ENCODE measurements around the gene ESRRA. TPM values are rescaled to one million over a fixed set of nuclear protein-coding genes. Genes with fewer than 3 reads are reported as not detected.

The ESRRA gene
- total and polyA plus RNA-seq, 2 of the 13 experiments (the other 11 are each of a cell fraction or from before 2014, with no cell fraction given) = 18.1 to 36.3 TPM

DNA sequence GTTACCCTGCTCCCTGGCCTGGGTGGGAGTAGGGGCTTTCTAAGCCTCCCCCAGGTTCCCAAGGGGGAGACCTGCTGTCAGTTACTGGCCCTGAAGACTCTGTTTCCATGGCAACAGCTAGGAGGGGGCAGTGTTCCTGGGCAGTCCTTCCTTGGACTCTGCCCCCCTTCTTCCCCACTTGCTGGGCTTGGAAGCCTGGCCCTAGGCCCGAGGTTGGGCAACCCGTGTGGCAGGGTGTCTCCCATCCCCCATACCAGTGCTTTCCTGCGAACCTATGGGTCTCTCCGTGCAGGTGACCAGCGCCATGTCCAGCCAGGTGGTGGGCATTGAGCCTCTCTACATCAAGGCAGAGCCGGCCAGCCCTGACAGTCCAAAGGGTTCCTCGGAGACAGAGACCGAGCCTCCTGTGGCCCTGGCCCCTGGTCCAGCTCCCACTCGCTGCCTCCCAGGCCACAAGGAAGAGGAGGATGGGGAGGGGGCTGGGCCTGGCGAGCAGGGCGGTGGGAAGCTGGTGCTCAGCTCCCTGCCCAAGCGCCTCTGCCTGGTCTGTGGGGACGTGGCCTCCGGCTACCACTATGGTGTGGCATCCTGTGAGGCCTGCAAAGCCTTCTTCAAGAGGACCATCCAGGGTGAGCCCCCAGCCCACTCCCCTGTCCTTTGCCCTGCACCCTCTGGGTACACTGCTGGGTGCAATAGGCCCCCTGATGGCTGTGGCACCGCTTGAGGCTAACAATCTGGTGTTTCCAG is 1.7 kb downstream of the ESRRA start (continued):
- TF ChIP-seq, protein P1, sequence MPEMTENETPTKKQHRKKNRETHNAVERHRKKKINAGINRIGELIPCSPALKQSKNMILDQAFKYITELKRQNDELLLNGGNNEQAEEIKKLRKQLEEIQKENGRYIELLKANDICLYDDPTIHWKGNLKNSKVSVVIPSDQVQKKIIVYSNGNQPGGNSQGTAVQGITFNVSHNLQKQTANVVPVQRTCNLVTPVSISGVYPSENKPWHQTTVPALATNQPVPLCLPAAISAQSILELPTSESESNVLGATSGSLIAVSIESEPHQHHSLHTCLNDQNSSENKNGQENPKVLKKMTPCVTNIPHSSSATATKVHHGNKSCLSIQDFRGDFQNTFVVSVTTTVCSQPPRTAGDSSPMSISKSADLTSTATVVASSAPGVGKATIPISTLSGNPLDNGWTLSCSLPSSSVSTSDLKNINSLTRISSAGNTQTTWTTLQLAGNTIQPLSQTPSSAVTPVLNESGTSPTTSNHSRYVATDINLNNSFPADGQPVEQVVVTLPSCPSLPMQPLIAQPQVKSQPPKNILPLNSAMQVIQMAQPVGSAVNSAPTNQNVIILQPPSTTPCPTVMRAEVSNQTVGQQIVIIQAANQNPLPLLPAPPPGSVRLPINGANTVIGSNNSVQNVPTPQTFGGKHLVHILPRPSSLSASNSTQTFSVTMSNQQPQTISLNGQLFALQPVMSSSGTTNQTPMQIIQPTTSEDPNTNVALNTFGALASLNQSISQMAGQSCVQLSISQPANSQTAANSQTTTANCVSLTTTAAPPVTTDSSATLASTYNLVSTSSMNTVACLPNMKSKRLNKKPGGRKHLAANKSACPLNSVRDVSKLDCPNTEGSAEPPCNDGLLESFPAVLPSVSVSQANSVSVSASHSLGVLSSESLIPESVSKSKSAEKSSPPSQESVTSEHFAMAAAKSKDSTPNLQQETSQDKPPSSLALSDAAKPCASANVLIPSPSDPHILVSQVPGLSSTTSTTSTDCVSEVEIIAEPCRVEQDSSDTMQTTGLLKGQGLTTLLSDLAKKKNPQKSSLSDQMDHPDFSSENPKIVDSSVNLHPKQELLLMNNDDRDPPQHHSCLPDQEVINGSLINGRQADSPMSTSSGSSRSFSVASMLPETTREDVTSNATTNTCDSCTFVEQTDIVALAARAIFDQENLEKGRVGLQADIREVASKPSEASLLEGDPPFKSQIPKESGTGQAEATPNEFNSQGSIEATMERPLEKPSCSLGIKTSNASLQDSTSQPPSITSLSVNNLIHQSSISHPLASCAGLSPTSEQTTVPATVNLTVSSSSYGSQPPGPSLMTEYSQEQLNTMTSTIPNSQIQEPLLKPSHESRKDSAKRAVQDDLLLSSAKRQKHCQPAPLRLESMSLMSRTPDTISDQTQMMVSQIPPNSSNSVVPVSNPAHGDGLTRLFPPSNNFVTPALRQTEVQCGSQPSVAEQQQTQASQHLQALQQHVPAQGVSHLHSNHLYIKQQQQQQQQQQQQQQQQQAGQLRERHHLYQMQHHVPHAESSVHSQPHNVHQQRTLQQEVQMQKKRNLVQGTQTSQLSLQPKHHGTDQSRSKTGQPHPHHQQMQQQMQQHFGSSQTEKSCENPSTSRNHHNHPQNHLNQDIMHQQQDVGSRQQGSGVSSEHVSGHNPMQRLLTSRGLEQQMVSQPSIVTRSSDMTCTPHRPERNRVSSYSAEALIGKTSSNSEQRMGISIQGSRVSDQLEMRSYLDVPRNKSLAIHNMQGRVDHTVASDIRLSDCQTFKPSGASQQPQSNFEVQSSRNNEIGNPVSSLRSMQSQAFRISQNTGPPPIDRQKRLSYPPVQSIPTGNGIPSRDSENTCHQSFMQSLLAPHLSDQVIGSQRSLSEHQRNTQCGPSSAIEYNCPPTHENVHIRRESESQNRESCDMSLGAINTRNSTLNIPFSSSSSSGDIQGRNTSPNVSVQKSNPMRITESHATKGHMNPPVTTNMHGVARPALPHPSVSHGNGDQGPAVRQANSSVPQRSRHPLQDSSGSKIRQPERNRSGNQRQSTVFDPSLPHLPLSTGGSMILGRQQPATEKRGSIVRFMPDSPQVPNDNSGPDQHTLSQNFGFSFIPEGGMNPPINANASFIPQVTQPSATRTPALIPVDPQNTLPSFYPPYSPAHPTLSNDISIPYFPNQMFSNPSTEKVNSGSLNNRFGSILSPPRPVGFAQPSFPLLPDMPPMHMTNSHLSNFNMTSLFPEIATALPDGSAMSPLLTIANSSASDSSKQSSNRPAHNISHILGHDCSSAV (CRISPR knock-in tag; IDR thresholded peaks at IDR 0.05; ENCODE audit: borderline replicate concordance) = no peak
- TF ChIP-seq ZSCAN12 (CRISPR knock-in tag; IDR thresholded peaks at IDR 0.05) (no peak), SOX5 (CRISPR knock-in tag; IDR thresholded peaks at IDR 0.05; ENCODE audit: borderline replicate concordance) (peak; percentile 31; the same call in 1 of the 2 replicates), ZNF773 (CRISPR knock-in tag; IDR thresholded peaks at IDR 0.05; ENCODE audit: borderline replicate concordance) (no peak), SOX6 (IDR thresholded peaks at IDR 0.05) (no peak), SOX6 (CRISPR knock-in tag; IDR thresholded peaks at IDR 0.05) (peak; percentile 49), ZNF792 (CRISPR knock-in tag; IDR thresholded peaks at IDR 0.05) (no peak), KLF12 (CRISPR knock-in tag; IDR thresholded peaks at IDR 0.05; ENCODE audit: borderline replicate concordance) (no peak)
- TF ChIP-seq, protein P2, sequence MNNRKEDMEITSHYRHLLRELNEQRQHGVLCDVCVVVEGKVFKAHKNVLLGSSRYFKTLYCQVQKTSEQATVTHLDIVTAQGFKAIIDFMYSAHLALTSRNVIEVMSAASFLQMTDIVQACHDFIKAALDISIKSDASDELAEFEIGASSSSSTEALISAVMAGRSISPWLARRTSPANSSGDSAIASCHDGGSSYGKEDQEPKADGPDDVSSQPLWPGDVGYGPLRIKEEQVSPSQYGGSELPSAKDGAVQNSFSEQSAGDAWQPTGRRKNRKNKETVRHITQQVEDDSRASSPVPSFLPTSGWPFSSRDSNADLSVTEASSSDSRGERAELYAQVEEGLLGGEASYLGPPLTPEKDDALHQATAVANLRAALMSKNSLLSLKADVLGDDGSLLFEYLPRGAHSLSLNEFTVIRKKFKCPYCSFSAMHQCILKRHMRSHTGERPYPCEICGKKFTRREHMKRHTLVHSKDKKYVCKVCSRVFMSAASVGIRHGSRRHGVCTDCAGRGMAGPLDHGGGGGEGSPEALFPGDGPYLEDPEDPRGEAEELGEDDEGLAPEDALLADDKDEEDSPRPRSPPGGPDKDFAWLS (CRISPR knock-in tag; IDR thresholded peaks at IDR 0.05; ENCODE audit: borderline replicate concordance) = 0 out of 2 replicates have a peak, but pooled peaks have one; percentile 16
- TF ChIP-seq, protein P3, sequence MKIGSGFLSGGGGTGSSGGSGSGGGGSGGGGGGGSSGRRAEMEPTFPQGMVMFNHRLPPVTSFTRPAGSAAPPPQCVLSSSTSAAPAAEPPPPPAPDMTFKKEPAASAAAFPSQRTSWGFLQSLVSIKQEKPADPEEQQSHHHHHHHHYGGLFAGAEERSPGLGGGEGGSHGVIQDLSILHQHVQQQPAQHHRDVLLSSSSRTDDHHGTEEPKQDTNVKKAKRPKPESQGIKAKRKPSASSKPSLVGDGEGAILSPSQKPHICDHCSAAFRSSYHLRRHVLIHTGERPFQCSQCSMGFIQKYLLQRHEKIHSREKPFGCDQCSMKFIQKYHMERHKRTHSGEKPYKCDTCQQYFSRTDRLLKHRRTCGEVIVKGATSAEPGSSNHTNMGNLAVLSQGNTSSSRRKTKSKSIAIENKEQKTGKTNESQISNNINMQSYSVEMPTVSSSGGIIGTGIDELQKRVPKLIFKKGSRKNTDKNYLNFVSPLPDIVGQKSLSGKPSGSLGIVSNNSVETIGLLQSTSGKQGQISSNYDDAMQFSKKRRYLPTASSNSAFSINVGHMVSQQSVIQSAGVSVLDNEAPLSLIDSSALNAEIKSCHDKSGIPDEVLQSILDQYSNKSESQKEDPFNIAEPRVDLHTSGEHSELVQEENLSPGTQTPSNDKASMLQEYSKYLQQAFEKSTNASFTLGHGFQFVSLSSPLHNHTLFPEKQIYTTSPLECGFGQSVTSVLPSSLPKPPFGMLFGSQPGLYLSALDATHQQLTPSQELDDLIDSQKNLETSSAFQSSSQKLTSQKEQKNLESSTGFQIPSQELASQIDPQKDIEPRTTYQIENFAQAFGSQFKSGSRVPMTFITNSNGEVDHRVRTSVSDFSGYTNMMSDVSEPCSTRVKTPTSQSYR (CRISPR knock-in tag; IDR thresholded peaks at IDR 0.05; ENCODE audit: borderline replicate concordance) = peak; percentile 97
- TF ChIP-seq, protein P4, sequence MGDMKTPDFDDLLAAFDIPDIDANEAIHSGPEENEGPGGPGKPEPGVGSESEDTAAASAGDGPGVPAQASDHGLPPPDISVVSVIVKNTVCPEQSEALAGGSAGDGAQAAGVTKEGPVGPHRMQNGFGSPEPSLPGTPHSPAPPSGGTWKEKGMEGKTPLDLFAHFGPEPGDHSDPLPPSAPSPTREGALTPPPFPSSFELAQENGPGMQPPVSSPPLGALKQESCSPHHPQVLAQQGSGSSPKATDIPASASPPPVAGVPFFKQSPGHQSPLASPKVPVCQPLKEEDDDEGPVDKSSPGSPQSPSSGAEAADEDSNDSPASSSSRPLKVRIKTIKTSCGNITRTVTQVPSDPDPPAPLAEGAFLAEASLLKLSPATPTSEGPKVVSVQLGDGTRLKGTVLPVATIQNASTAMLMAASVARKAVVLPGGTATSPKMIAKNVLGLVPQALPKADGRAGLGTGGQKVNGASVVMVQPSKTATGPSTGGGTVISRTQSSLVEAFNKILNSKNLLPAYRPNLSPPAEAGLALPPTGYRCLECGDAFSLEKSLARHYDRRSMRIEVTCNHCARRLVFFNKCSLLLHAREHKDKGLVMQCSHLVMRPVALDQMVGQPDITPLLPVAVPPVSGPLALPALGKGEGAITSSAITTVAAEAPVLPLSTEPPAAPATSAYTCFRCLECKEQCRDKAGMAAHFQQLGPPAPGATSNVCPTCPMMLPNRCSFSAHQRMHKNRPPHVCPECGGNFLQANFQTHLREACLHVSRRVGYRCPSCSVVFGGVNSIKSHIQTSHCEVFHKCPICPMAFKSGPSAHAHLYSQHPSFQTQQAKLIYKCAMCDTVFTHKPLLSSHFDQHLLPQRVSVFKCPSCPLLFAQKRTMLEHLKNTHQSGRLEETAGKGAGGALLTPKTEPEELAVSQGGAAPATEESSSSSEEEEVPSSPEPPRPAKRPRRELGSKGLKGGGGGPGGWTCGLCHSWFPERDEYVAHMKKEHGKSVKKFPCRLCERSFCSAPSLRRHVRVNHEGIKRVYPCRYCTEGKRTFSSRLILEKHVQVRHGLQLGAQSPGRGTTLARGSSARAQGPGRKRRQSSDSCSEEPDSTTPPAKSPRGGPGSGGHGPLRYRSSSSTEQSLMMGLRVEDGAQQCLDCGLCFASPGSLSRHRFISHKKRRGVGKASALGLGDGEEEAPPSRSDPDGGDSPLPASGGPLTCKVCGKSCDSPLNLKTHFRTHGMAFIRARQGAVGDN (CRISPR knock-in tag; IDR thresholded peaks at IDR 0.05) = peak; percentile 28
